Keratinocyte (primary cell): Measurements from ENCODE around the gene HPCAL1. TPM values are rescaled to one million over a fixed set of nuclear protein-coding genes. Genes with fewer than 3 reads are reported as not detected.

Source experiments
- DNase-seq: peaks from one replicate; pipeline ENCODE4 v3.0.0-alpha.2; 2011; ENCODE audit warnings: low read depth, missing footprints, low spot score
- FAIRE-seq: peaks from 2 replicates; lab custom pipeline; 2011; peaks lifted over from hg19 to GRCh38; lab: Jason Lieb, UNC
- H2AFZ ChIP-seq: 2 replicates; pipeline ENCODE4 v1.6.0; 2012; ENCODE audit warnings: low read length, control low read depth, inconsistent platforms; ENCODE audit not compliant: control insufficient read depth
- H3K27ac ChIP-seq: 2 replicates; pipeline ENCODE4 v1.5.1; 2011; ENCODE audit warnings: low read length; ENCODE audit not compliant: control insufficient read depth, insufficient read depth
- H3K27me3 ChIP-seq: 3 replicates; pipeline ENCODE4 v1.6.0; 2011; ENCODE audit warnings: low read length; ENCODE audit not compliant: control insufficient read depth, insufficient read depth; ENCODE audit errors: extremely low read depth
- H3K36me3 ChIP-seq, 2 experiments: 2 replicates in 1 of 2; 3 replicates in 1 of 2; pipeline ENCODE4 v1.5.1; 2011; ENCODE audit warnings: low read length in 2 of 2, mild to moderate bottlenecking in 1 of 2; ENCODE audit not compliant: control insufficient read depth in 2 of 2, insufficient read depth in 2 of 2; ENCODE audit errors: extremely low read depth in 1 of 2
- H3K4me1 ChIP-seq: 3 replicates; pipeline ENCODE4 v1.5.1; 2011; ENCODE audit warnings: low read length; ENCODE audit not compliant: control insufficient read depth, insufficient read depth; ENCODE audit errors: extremely low read depth
- H3K4me2 ChIP-seq: 3 replicates; pipeline ENCODE4 v1.6.0; 2011; ENCODE audit warnings: low read depth, low read length; ENCODE audit not compliant: control insufficient read depth, insufficient read depth; ENCODE audit errors: extremely low read depth
- H3K4me3 ChIP-seq, 3 experiments: fragments of 200-600 bp in 1 of 3; sonication (generic) in 1 of 3; 2 replicates in 2 of 3; 3 replicates in 1 of 3; pipeline ENCODE4 v1.5.1; 2011 to 2016; ENCODE audit warnings: low read length in 3 of 3, mild to moderate bottlenecking in 3 of 3, control low read depth in 2 of 3, inconsistent platforms in 1 of 3, low read depth in 1 of 3, mixed read lengths in 1 of 3, mixed run types in 1 of 3, moderate library complexity in 1 of 3; ENCODE audit not compliant: control insufficient read depth in 2 of 3, insufficient read depth in 2 of 3; ENCODE audit errors: extremely low read depth in 1 of 3
- H3K79me2 ChIP-seq: 2 replicates; pipeline ENCODE4 v1.6.0; 2012; ENCODE audit warnings: low read length; ENCODE audit not compliant: control insufficient read depth, insufficient read depth
- H3K9ac ChIP-seq: 3 replicates; pipeline ENCODE4 v1.6.0; 2011; ENCODE audit warnings: low read length; ENCODE audit not compliant: control insufficient read depth, insufficient read depth; ENCODE audit errors: extremely low read depth
- H3K9me1 ChIP-seq: 3 replicates; pipeline ENCODE4 v1.6.0; 2011; ENCODE audit warnings: low read length; ENCODE audit not compliant: control insufficient read depth, insufficient read depth; ENCODE audit errors: extremely low read depth
- H3K9me3 ChIP-seq: 2 replicates; pipeline ENCODE4 v1.5.1; 2012; ENCODE audit warnings: low read depth, low read length; ENCODE audit not compliant: control insufficient read depth
- H4K20me1 ChIP-seq: 3 replicates; pipeline ENCODE4 v1.6.0; 2011; ENCODE audit warnings: low read length; ENCODE audit not compliant: control insufficient read depth, insufficient read depth; ENCODE audit errors: extremely low read depth
- EZH2 ChIP-seq: IDR thresholded peaks from one replicate; pipeline ENCODE4 v1.6.1; 2012; ENCODE audit warnings: inconsistent platforms, mild to moderate bottlenecking, low read length, moderate library complexity
- dilution Hi-C: fragments of 300-500 bp; cut with MboI; formaldehyde crosslinking; loops from one replicate; pipeline ENCODE4 v1.7.0; 2020; ENCODE audit warnings: low sequenced_read_pairs; ENCODE audit not compliant: extremely low pct_ligation_motif_present
- polyA plus RNA-seq, 5 experiments: library from polyadenylated mRNA; depleted of rRNA in 3 of 5; stranded (reverse) in 3 of 5; stranded (forward) in 1 of 5; unstranded in 1 of 5; fragments of >200 nt; gene quantifications; 1 replicate in 1 of 5; 2 replicates in 3 of 5; 3 replicates in 1 of 5; pipeline versions ENCODE4 v1.2.1 to v1.2.3, GENCODE V29; 2011 to 2012; ENCODE audit warnings: missing spikeins in 2 of 5, low read depth in 1 of 5, low replicate concordance in 1 of 5
- TF ChIP-seq, protein P1 (sequence below), 3 experiments: IDR thresholded peaks in 1 of 3; conservative IDR thresholded peaks in 1 of 3; optimal IDR thresholded peaks in 1 of 3; 2 replicates in 2 of 3; 3 replicates in 1 of 3; pipeline versions ENCODE3 to v1.5.1; 2011; ENCODE audit warnings: low read length in 3 of 3, mild to moderate bottlenecking in 3 of 3, moderate library complexity in 2 of 3, control low read depth in 1 of 3, inconsistent platforms in 1 of 3; ENCODE audit not compliant: insufficient read depth in 2 of 3; ENCODE audit errors: extremely low read depth in 1 of 3

Gene HPCAL1
- polyA plus RNA-seq, 1 donor (not counting 4 experiments of a cell fraction or from before 2014, with no cell fraction given) = 18.0 TPM

DNA sequence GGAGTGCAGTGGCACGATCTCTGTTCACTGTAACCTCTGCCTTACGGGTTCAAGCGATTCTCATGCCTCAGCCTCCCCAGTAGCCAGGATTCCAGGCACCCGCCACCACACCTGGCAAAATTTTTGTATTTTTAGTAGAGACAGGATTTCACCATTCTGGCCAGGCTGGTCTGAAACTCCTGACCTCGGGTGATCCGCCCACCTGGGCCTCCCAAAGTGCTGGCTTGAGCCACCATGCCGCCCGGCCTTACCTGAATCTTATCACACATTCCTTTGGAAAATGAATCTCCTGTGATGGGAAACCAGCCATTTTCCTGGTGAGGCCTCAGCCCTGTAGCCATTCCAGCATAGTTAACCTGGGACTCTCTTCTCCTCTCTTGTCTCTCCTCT, 57.8 kb downstream of the HPCAL1 start:
- Histone ChIP-seq H4K20me1 (peaks cover 3% of the 10 kb centered on the region), H3K4me1 (no peaks in the 10 kb centered on the region), H3K27me3 (no peaks in the 10 kb centered on the region), H3K27ac (no peak overlapping the region), H3K9me3 (no peaks in the 10 kb centered on the region), H3K9ac (no peak overlapping the region), H3K9me1 (no peaks in the 10 kb centered on the region), H3K79me2 (peaks cover 4% of the 10 kb centered on the region), H3K4me3 (no peak overlapping the region), H3K4me2 (no peak overlapping the region), H3K36me3 (peaks cover 0 to 8% of the 10 kb centered on the region in 2 experiments), H2AFZ (no peak overlapping the region)
- DNase-seq (no peak), FAIRE-seq (no peak)
- no peak for TF ChIP-seq EZH2
- TF ChIP-seq, protein P1, sequence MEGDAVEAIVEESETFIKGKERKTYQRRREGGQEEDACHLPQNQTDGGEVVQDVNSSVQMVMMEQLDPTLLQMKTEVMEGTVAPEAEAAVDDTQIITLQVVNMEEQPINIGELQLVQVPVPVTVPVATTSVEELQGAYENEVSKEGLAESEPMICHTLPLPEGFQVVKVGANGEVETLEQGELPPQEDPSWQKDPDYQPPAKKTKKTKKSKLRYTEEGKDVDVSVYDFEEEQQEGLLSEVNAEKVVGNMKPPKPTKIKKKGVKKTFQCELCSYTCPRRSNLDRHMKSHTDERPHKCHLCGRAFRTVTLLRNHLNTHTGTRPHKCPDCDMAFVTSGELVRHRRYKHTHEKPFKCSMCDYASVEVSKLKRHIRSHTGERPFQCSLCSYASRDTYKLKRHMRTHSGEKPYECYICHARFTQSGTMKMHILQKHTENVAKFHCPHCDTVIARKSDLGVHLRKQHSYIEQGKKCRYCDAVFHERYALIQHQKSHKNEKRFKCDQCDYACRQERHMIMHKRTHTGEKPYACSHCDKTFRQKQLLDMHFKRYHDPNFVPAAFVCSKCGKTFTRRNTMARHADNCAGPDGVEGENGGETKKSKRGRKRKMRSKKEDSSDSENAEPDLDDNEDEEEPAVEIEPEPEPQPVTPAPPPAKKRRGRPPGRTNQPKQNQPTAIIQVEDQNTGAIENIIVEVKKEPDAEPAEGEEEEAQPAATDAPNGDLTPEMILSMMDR (optimal IDR thresholded peaks at IDR 0.05 in 1 of 3, IDR thresholded peaks at IDR 0.05 in 1 of 3, conservative IDR thresholded peaks at IDR 0.05 in 1 of 3; ENCODE audit: extremely low read depth in 1 of 3, insufficient read depth in 2 of 3, low read length in 3 of 3) = no peak
- dilution Hi-C loops = no loop called here

DNA sequence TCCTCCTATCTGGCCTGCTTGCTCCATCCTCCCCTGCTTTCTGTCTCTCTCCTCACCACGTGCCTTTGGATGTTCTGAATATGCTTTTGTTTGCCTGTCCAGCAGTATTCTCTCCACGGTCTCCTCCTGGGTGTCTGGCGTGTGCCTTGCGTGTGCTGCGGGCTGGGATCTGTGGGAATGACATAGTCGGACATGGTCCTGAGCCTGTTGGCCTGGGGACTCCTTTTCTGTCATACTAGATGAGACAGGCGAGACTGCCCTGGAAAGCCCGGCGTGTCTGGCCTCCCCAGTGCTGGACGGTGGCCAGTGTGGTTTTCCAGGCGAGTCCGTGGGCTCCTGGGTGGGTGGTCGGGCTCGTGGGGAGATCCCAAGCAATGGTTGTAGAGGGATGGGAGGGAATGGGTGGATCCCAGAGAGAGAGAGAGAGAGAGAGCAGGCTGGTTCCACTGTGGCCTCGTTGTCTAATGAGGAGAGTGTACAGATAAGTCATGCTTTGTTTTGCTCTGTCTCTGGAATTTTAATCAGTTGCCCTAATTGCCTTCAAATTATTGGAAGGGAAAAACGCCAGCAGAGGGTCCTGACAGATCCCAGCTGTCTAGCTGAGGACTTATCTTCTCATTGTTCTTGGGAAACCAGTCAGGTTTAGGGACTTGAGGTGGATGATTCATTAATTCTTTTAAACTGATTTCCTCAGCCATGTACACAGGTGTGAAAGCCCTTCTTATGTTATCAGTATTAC, 58.3 kb downstream of the HPCAL1 start:
- FAIRE-seq = no peak

More for the DNA sequence above, 58.3 kb downstream of the HPCAL1 start:
- no peak overlapping the region for H3K4me3 ChIP-seq
- H3K9me1 ChIP-seq = no peaks in the 10 kb centered on the region
- TF ChIP-seq EZH2 = no peak
- TF ChIP-seq, protein P1 (optimal IDR thresholded peaks at IDR 0.05 in 1 of 3, IDR thresholded peaks at IDR 0.05 in 1 of 3, conservative IDR thresholded peaks at IDR 0.05 in 1 of 3; ENCODE audit: extremely low read depth in 1 of 3, insufficient read depth in 2 of 3, low read length in 3 of 3) = no peak
- peaks cover 4% of the 10 kb centered on the region for H3K79me2 ChIP-seq
- H3K4me2 ChIP-seq = no peak overlapping the region
- no peaks in the 10 kb centered on the region for H3K4me1 ChIP-seq
- no peak overlapping the region for H2AFZ ChIP-seq
- no peak overlapping the region for H3K9ac ChIP-seq
- DNase-seq = no peak
- H3K27ac ChIP-seq = no peak overlapping the region
- peaks cover 0 to 8% of the 10 kb centered on the region in 2 experiments for H3K36me3 ChIP-seq
- dilution Hi-C loops = no loop called here
- no peaks in the 10 kb centered on the region for H3K9me3 ChIP-seq
- peaks cover 3% of the 10 kb centered on the region for H4K20me1 ChIP-seq
- H3K27me3 ChIP-seq = no peaks in the 10 kb centered on the region
